ENCODE data around the gene GABPB2. TPM values are rescaled to one million over a fixed set of nuclear protein-coding genes. Genes with fewer than 3 reads are reported as not detected.

The GABPB2 gene
- total and polyA plus RNA-seq, 2 of the 13 experiments (the other 11 are each of a cell fraction or from before 2014, with no cell fraction given): 0.09 TPM; not detected in 1

GRCh38 chr1:151132335-151133017 lies 61.9 kb downstream of the GABPB2 start (continued):
- no peak for TF ChIP-seq DMAP1 (CRISPR knock-in tag; IDR thresholded peaks at IDR 0.05)

GRCh38 chr1:151133018-151133806 lies 62.7 kb downstream of the GABPB2 start:
- no peak for ATAC-seq
- Histone ChIP-seq H3K27me3 (ENCODE audit: control insufficient read depth in 1 of 2, insufficient read depth in 2 of 2, low read length in 2 of 2) (no peaks in the 10 kb centered on the region), H3K27ac (ENCODE audit: extremely low read length, insufficient read depth, low read length) (no peak overlapping the region), H3K4me2 (ENCODE audit: low read depth, low read length) (no peak overlapping the region), H3K36me3 (replicated peaks in 1 of 2; ENCODE audit: control insufficient read depth in 1 of 2, insufficient read depth in 2 of 2, low read length in 2 of 2) (no peaks in the 10 kb centered on the region), H4K20me1 (ENCODE audit: insufficient read depth, low read length) (no peaks in the 10 kb centered on the region), H3K79me2 (ENCODE audit: insufficient read depth, low read length) (no peaks in the 10 kb centered on the region), H3K9ac (ENCODE audit: insufficient read depth, low read depth, low read length) (no peak overlapping the region), H3K9me3 (ENCODE audit: low read length) (no peaks in the 10 kb centered on the region), H3K4me3 (replicated peaks in 1 of 3; ENCODE audit: insufficient read depth in 1 of 3, low read depth in 2 of 3, low read length in 3 of 3) (no peak overlapping the region), H2AFZ (ENCODE audit: low read length) (no peak overlapping the region), H3K4me1 (ENCODE audit: insufficient read depth, low read length) (no peaks in the 10 kb centered on the region)
- ChIA-PET POLR2A (no interaction called here), CTCF (ENCODE audit: low intra/inter-chr PET ratio, low total read pairs) (no interaction called here)
- in situ Hi-C loops (cut with HindIII; ENCODE audit: extremely low pct_ligation_motif_present, low pct_unique_long_range_greater_than_20kb): no loop called here
- no TSS peak for BruUV-seq (replicated peaks)
- intact Hi-C loops (cut with micrococcal nuclease; ENCODE audit: unreplicated experiment): no loop called here
- FAIRE-seq: no peak
- DNase-seq (ENCODE audit: low spot score): no peak
- 96% methylated on average over 51 of the region's 65 CpGs for WGBS (ENCODE audit: low lambda C conversion rate)
- TF ChIP-seq JARID2 (CRISPR knock-in tag; IDR thresholded peaks at IDR 0.05; ENCODE audit: insufficient replicate concordance) (no peak), KDM5A (IDR thresholded peaks at IDR 0.05; ENCODE audit: borderline replicate concordance, low read length) (no peak), PCBP1 (IDR thresholded peaks at IDR 0.05; ENCODE audit: borderline replicate concordance, low read depth, low read length) (no peak), MED13 (CRISPR knock-in tag; IDR thresholded peaks at IDR 0.05) (no peak), CHD4 (IDR thresholded peaks at IDR 0.05; ENCODE audit: borderline replicate concordance, low read length) (no peak), PITX1 (CRISPR knock-in tag; IDR thresholded peaks at IDR 0.05) (no peak), ZNF703 (CRISPR knock-in tag; IDR thresholded peaks at IDR 0.05; ENCODE audit: borderline replicate concordance) (no peak), MXD4 (CRISPR knock-in tag; IDR thresholded peaks at IDR 0.05) (no peak), HNF1B (CRISPR knock-in tag; IDR thresholded peaks at IDR 0.05) (no peak), ZBTB34 (CRISPR knock-in tag; IDR thresholded peaks at IDR 0.05) (no peak), ZBTB14 (CRISPR knock-in tag; IDR thresholded peaks at IDR 0.05) (no peak), ZSCAN31 (CRISPR knock-in tag; IDR thresholded peaks at IDR 0.05; ENCODE audit: low read depth) (no peak), THYN1 (CRISPR knock-in tag; IDR thresholded peaks at IDR 0.05; ENCODE audit: borderline replicate concordance, low read depth) (no peak), ZUFSP (CRISPR knock-in tag; IDR thresholded peaks at IDR 0.05; ENCODE audit: borderline replicate concordance) (no peak), MTF2 (CRISPR knock-in tag; IDR thresholded peaks at IDR 0.05; ENCODE audit: borderline replicate concordance) (no peak)
